GM12892 (cell line): ENCODE results near the gene P2RY1.

Source experiments
- POLR2A ChIP-seq: IDR thresholded peaks from 2 replicates; pipeline ENCODE4 v1.6.1; 2011; ENCODE audit warnings: low read depth, low read length, control low read depth
- POLR2AphosphoS5 ChIP-seq: IDR thresholded peaks from 2 replicates; pipeline ENCODE4 v1.6.1; 2011; ENCODE audit warnings: low read depth, low read length, control low read depth

DNA sequence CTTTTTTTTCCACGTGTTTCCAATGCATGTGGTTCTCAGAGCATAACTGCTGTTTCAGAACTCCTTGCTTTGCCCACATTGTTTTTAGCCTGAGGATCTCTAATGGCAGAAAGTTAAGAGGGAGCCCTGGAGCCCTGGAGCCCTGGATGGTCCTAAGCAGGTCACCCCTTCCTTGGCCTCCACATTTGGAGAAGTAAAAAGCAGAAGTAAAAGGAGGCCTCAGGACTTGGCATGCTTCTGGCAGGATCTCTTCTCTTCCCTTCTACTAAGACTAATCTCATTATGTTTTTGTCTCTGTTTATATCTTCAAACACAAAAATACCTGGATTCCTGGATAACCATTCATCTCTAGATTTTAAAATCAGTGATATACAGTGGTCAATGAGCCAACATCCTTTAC lies 50.1 kb downstream of the P2RY1 start:
- TF ChIP-seq POLR2A (no peak), POLR2AphosphoS5 (no peak)
